NOMO-1 treated with dmso at 0.1 percent for 144 hours (cell line): Measurements from ENCODE around the gene RALGAPB.

Experiments used
- DNase-seq: peaks from one replicate; lab custom pipeline; 2025; ENCODE audit not compliant: unreplicated experiment; lab: John Stamatoyannopoulos, UW

The RALGAPB gene

DNA sequence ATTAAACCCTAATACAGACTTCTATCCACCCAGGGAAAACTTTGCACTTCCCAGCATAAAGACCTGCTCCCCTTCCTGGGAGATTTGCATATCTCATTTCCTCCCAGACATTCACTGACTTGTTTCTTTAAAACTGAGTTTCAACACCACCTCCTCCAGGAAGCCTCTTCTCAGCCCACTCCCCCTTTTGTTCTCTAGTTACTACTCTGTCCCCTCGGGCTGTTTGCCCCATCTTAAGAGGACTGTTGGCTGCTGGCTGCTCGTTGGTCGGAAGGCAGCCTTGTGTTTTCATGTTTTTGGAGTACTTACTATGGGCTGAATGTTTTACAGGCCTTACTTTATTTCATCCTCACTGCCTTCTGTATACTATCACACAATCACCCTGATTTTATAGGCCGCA, 135.5 kb downstream of the RALGAPB start:
- no peak for DNase-seq

DNA sequence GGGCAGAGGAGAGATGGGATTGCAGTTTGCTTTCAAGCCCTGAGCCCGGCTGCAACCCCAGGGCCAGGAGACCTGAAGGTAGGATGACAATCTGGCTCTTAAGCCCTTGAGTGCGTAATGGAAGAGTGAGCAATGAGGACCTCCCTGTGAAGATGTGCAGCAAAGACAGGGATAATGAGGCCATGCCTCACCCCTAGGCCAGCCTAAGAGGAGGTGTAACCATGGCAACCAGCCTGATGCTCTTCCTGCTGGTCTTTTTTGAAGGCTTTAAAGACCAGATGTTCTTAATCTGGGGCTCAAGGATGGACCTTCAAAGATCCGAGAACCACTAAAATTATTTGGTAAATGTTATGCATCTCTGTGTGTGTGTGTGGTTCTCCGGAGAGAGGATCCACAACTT, 137.2 kb downstream of the RALGAPB start:
- DNase-seq, result no peak

DNA sequence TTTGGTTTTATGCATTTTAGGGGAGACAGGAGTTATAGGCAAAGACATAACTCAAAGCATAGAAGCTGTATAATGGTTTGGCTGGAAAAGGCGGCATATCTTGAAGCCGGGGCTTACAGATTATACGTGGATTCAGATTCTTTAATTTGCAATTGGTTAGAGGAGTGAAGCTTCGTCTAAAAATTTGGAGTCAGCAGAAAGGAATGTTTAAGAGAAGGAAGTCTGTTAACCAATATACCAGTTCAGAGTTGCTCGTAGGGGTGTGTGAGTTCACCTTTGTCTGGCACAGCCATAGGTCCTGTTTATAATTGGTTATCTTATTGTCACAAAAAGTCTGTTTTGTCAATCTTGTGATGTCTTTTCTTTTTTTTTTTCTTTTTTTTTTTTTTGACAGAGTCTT, 137.9 kb downstream of the RALGAPB start:
- no peak for DNase-seq

DNA sequence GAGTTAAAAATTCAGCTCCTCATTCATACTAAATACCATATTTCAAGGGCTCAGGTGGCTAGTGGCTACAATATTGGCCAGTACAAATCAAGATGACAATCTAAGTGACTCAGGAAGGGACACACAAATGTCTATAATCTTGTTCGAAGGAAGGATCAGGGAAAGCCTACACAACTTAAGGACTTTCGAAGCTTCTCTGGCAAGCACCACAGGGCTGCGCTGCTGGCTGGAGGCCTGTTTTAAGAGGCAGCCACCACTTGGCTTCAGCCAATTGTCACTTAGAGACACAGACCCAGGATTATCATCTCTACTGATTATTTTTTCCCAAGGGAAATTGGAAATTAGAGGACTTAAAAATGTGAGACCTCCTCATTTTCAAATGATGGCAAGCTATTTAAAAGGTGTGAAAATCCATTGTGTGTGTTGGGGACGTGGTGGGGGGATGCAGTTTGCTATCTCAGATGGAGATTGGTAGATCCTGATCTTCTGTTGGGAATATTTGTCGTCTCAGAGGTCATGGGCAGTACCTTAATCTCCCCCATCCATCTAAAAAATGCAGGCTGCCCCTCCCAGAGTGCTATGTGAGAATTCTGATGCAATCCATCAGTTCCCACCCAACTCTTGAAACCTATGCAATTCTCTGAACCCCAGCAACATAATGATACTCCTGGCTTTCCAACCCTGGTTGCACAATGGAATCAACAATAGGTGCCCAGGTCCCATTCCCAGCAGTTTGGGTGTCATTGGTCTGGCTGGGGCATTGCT, 140.3 kb downstream of the RALGAPB start:
- no peak for DNase-seq

DNA sequence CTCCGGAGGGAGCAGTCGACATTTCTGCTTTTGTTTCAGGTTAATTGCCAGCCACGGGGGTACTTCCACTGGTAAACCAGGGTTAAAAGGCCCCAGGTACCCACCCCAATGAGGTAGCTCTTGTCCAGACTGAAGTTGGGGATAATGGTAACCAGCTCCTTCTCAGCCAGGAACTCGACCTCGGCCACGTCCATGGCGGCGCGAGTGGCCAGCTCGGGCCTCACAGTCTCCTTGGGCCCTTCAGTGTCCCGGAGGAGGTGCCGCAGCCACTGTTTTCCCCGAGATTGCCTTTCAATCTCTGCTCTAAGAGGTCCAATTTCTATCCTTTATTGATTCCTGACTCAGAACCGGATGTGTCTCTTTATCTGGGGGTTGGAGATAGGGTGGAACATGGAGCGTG, 142.6 kb downstream of the RALGAPB start:
- DNase-seq, result no peak

DNA sequence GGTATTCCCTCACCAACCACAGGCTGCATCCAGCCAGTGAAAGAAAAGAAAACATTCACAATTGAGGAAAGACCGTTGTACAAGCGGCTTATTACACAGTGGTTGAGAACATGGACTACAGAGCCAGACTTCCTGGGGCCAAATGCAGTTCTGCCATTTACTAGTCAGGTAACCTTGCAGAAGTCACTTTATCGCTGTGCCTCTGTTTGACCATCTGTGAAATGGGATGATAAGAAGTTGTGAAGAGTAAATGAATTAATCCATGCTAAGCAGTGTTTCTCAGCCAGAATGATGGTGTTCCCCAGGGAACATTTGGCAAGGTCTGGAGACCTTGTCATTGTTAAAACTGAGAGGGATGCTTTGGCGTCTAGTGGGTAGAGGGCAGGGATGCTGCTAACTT, 143.8 kb downstream of the RALGAPB start:
- no peak for DNase-seq

DNA sequence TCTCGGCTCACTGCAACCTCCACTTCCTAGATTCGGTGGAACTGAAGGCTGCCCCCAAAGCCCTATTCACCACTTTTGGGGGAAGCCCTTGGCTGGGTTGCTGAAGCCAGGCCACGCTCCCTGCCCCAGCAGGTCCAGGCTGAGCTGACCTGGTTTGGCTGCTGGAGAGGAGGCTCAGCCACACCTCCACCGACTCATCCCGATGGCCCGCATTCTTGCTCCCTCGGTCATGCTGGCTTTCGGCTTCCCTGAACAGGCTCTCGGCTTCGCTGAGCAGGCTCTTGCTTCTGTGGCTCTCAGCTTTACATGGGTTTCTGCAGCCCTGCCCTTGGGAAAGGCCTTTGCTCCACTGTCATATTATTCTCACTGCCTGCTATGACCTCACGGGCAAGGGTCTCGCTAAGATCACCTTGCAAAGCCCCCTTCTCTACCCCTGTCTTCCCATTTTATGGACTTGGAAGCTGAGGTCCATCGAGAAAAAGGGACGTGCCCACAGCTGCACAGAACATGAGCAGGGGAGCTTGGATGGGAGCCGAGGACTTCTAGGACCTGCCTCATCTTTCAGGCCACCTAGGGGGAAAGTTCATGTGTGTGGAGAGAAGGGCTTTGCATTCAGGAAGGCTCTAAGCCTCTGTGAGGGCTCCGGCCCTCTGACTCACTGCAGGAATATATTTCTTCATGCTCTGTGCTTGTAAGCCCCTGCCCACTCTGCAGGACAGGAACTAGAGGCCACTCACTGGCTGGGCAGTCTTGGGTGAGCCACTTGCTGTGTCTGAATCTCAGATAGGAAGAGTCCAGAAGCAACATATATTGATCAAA, 144.6 kb downstream of the RALGAPB start:
- no peak for DNase-seq

DNA sequence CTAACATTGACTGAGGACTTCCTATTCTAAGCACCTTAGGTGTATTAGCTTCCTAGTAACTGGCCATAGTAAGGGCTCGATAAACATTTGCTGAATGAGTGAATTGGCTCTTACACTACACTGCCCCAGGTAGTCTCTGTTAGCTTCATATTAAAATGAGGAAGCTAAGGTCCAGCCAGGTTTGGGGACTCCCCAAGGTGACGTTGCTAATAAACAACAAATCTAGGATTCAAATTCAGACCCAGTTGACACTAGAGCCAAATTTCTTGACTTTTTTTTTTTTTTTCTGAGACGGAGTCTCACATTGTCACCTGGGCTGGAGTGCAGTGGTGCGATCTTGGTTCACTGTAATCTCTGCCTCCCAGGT, 145.2 kb downstream of the RALGAPB start:
- no peak for DNase-seq

DNA sequence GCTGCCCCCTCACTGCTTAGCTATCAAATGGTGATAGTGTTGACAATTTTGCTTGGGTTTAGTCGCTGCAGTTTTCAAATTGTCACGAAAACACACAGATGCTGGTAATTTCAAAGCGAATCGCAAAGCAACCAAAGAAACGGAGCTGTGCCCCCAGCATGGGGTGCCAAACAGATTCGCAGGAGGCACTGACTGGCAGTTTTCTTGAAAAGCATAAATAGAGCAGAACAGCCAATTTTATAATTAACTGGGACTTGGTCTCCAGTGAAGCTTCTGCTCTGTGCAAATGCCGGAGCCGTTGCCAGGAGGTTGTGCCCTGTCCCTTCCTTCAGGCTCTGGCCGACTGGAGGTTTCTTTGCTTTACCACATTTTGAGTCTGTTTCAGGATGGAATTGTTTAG, 147.8 kb downstream of the RALGAPB start:
- no peak for DNase-seq

DNA sequence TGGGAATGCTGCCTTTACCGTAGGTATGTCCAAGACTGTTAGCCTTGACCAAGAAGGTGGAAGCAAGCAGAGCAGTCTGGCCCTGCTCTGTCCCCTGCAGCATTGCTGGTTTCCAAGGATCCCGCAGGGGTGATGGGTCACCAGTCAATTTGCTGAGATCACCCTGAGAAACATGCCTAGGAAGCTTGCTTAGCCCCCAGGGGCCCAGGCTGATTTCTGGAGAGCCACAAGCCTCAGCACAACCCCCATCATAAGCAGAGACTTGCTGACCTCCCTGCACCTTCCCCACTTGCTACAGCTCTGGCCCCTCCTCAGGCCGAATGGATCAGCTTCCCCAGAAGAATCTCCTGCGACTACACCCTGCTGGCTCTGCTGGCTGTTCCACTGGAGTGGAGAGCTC, 150.4 kb downstream of the RALGAPB start:
- DNase-seq, result no peak

DNA sequence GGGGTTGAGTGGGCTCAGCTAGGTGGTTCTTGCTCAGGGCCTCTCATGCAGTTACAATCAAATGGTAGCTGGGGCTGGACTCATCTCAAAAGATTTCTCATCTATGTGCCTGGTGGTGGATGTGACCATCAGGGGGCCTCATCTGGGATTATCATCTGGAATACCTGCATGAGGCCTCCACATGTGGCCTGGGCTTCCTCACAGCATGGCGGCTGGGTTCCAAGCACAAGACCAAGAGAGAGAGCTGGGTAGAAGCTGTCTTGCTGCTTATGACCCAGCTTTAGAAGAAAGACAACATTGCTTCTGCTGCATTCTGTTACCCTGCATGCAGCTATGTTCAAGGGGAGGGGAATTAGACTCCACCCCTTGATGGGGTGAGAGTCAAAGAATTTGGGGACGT, 151.4 kb downstream of the RALGAPB start:
- DNase-seq, result no peak

DNA sequence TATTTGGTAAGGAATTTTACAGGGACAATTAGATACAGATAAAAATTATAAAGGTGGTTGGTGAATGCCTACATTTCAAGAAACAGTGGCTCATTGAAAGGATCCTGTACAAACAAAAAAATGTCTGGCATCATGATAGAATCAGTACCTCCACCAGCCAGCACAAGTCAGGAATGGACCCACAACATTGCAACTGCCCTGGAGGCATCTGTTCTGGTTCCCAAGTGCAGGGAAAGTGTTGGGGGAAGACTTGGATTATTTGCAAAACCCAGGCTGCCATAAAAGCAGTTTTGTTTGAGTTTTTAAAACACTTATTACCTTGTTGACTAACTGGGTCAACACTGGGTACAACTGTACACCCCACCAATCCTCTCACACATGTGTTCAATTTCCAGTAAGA, 153.3 kb downstream of the RALGAPB start:
- no peak for DNase-seq

DNA sequence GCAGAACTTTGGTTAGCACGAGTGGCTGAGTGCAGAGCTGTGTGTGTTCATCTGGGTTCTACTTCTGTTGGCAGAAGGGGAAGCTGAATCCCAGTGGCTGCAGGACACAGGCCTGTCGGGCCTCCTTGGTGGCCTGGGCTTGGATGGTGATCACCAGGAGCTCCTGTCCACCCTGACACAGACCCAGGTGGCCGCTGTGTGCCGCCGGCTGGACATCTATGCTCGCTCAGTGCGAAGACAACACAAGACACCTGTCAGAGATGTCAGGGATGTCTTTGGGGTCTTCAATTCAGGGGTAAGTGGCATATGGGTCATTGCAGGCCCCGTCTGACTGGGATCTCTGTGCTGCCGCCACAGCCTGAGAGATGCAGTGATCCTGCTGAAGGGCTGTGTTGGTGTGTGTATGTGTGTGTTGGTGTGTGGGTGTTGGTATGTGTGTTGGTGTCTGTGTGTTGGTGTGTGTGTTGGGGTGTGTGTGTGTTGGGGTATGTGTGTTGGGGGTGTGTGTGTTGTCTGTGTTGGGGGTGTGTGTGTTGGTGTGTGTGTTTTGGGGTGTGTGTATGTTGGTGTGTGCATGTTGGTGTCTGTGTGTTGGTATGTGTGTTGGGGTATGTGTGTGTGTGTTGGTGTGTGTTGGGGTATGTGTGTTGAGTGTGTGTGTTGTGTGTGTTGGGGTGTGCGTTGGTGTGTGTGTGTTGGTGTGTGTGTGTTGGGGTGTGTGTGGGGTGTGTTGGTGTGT, 154.4 kb downstream of the RALGAPB start:
- no peak for DNase-seq
